K562 (cell line): ENCODE data around the gene PRKD2.

Source experiments
- CHD1 ChIP-seq: fragments of 200-600 bp; sonication (generic); IDR thresholded peaks from one replicate; pipeline ENCODE4 v1.6.1; 2012; ENCODE audit warnings: mild to moderate bottlenecking, moderate library complexity, low read length, inconsistent platforms
- TF ChIP-seq, protein P1 (sequence below), 3 experiments: IDR thresholded peaks in 2 of 3; conservative IDR thresholded peaks in 1 of 3; 2 replicates each; pipeline ENCODE4 v1.5.1; 2011 to 2012; ENCODE audit warnings: low read length in 3 of 3, mild to moderate bottlenecking in 3 of 3, control low read depth in 2 of 3, improper control_type of control experiment in 1 of 3, inconsistent platforms in 1 of 3, low read depth in 1 of 3, mixed read lengths in 1 of 3, moderate library complexity in 1 of 3; ENCODE audit not compliant: insufficient read depth in 2 of 3
- TF ChIP-seq, protein P2 (sequence below): fragments of 450-650 bp; IDR thresholded peaks from 2 replicates; pipeline ENCODE4 v1.6.1; 2017; ENCODE audit warnings: mild to moderate bottlenecking, moderate library complexity

DNA sequence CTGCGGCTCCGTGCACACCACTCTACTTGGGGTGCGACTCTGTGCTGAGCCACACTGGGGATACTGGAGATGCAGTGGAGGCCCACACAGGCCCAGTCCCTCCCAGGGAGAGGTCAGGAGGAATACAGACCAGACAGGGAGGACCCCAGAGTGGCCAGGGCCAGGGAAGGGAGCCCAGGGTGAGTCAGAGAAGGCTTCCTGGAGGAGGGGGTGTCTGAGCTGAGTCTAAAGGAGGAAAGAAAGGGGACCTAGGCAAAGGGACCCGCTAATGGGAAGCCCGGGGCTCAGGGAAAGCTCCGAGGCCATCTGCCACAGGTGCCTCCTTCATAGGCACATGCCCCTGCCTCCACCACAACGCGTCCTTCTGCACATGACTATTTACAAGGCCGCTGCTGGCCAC is 13.3 kb upstream of the PRKD2 start:
- TF ChIP-seq CHD1 = no peak
- TF ChIP-seq, protein P1, sequence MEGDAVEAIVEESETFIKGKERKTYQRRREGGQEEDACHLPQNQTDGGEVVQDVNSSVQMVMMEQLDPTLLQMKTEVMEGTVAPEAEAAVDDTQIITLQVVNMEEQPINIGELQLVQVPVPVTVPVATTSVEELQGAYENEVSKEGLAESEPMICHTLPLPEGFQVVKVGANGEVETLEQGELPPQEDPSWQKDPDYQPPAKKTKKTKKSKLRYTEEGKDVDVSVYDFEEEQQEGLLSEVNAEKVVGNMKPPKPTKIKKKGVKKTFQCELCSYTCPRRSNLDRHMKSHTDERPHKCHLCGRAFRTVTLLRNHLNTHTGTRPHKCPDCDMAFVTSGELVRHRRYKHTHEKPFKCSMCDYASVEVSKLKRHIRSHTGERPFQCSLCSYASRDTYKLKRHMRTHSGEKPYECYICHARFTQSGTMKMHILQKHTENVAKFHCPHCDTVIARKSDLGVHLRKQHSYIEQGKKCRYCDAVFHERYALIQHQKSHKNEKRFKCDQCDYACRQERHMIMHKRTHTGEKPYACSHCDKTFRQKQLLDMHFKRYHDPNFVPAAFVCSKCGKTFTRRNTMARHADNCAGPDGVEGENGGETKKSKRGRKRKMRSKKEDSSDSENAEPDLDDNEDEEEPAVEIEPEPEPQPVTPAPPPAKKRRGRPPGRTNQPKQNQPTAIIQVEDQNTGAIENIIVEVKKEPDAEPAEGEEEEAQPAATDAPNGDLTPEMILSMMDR (IDR thresholded peaks at IDR 0.05 in 2 of 3, conservative IDR thresholded peaks at IDR 0.05 in 1 of 3; ENCODE audit: insufficient read depth in 2 of 3, low read depth in 1 of 3, low read length in 3 of 3) = no peak
- TF ChIP-seq, protein P2, sequence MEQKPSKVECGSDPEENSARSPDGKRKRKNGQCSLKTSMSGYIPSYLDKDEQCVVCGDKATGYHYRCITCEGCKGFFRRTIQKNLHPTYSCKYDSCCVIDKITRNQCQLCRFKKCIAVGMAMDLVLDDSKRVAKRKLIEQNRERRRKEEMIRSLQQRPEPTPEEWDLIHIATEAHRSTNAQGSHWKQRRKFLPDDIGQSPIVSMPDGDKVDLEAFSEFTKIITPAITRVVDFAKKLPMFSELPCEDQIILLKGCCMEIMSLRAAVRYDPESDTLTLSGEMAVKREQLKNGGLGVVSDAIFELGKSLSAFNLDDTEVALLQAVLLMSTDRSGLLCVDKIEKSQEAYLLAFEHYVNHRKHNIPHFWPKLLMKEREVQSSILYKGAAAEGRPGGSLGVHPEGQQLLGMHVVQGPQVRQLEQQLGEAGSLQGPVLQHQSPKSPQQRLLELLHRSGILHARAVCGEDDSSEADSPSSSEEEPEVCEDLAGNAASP = no peak
